ENCODE data around the gene PAPPA. TPM values are rescaled to one million over a fixed set of nuclear protein-coding genes. Genes with fewer than 3 reads are reported as not detected.

PAPPA gene
- total RNA-seq, 1 donor from 2014 or later = 0.72 TPM

GRCh38 chr9:116178481-116179211, 25.1 kb downstream of the PAPPA start:
- Mint-ChIP-seq H3K4me1 (peaks cover 10% of the 10 kb centered on the region), H3K9me3 (no peaks in the 10 kb centered on the region), H3K4me3 (no peak overlapping the region), H3K27ac (ENCODE audit: unreplicated experiment) (no peak overlapping the region), H3K36me3 (ENCODE audit: low read depth) (no peaks in the 10 kb centered on the region), H3K27me3 (ENCODE audit: low read depth) (peaks cover 13% of the 10 kb centered on the region)
- TF ChIP-seq CTCF (conservative IDR thresholded peaks at IDR 0.05) = no peak
- DNase-seq (ENCODE audit: low read depth, low spot score) = no peak

GRCh38 chr9:116179568-116179967, 26.0 kb downstream of the PAPPA start:
- peaks cover 13% of the 10 kb centered on the region for H3K4me1 Mint-ChIP-seq
- H3K9me3 Mint-ChIP-seq = no peaks in the 10 kb centered on the region
- no peak for TF ChIP-seq CTCF (conservative IDR thresholded peaks at IDR 0.05)
- H3K4me3 Mint-ChIP-seq = no peak overlapping the region
- peaks cover 13% of the 10 kb centered on the region for H3K27me3 Mint-ChIP-seq (ENCODE audit: low read depth)
- no peaks in the 10 kb centered on the region for H3K36me3 Mint-ChIP-seq (ENCODE audit: low read depth)
- no peak overlapping the region for H3K27ac Mint-ChIP-seq (ENCODE audit: unreplicated experiment)
- no peak for DNase-seq (ENCODE audit: low read depth, low spot score)

- Mint-ChIP-seq H3K9me3 (no peaks in the 10 kb centered on the region), H3K4me1 (peaks cover 15% of the 10 kb centered on the region), H3K27ac (ENCODE audit: unreplicated experiment) (no peak overlapping the region), H3K4me3 (no peak overlapping the region), H3K27me3 (ENCODE audit: low read depth) (peaks cover 9% of the 10 kb centered on the region), H3K36me3 (ENCODE audit: low read depth) (no peaks in the 10 kb centered on the region)
- DNase-seq (ENCODE audit: low read depth, low spot score) = no peak
- TF ChIP-seq CTCF (conservative IDR thresholded peaks at IDR 0.05) = no peak
These were observed 28.4 kb downstream of the PAPPA start for GRCh38 chr9:116181853-116182610.

GRCh38 chr9:116182876-116183275, 29.3 kb downstream of the PAPPA start:
- H3K4me1 Mint-ChIP-seq = peaks cover 10% of the 10 kb centered on the region
- H3K27me3 Mint-ChIP-seq (ENCODE audit: low read depth) = peaks cover 9% of the 10 kb centered on the region
- H3K36me3 Mint-ChIP-seq (ENCODE audit: low read depth) = no peaks in the 10 kb centered on the region
- no peak overlapping the region for H3K27ac Mint-ChIP-seq (ENCODE audit: unreplicated experiment)
- no peak for DNase-seq (ENCODE audit: low read depth, low spot score)
- TF ChIP-seq CTCF (conservative IDR thresholded peaks at IDR 0.05) = no peak
- no peaks in the 10 kb centered on the region for H3K9me3 Mint-ChIP-seq
- no peak overlapping the region for H3K4me3 Mint-ChIP-seq

GRCh38 chr9:116187570-116188170, 34.1 kb downstream of the PAPPA start:
- no peak for TF ChIP-seq CTCF (conservative IDR thresholded peaks at IDR 0.05)
- Mint-ChIP-seq H3K27ac (ENCODE audit: unreplicated experiment) (no peak overlapping the region), H3K36me3 (ENCODE audit: low read depth) (no peaks in the 10 kb centered on the region), H3K9me3 (no peaks in the 10 kb centered on the region), H3K4me3 (no peak overlapping the region), H3K27me3 (ENCODE audit: low read depth) (peaks cover 2% of the 10 kb centered on the region), H3K4me1 (peaks cover 5% of the 10 kb centered on the region)
- DNase-seq (ENCODE audit: low read depth, low spot score) = no peak

All from neural crest cell (in vitro differentiated cells).